GM12878 (cell line): ENCODE data around the gene OLFML2A. TPM values are rescaled to one million over a fixed set of nuclear protein-coding genes. Genes with fewer than 3 reads are reported as not detected.

Experiments
- ATAC-seq: fragments of 200-7000 bp; cut with Tn5 transposase; 3 replicates; pipeline ENCODE4 v1.9.1; 2020; ENCODE audit warnings: mild to moderate bottlenecking, moderate library complexity
- BruUV-seq: library from RNA; stranded (reverse); fragments of 400-500 nt; replicated peaks from 2 replicates; lab custom pipeline; 2021; lab: Mats Ljungman, UMichigan
- CTCF ChIA-PET: fragments of 300-600 bp; sonication (Branson Sonifier 250); formaldehyde crosslinking; extraction: SDS; loops from one replicate; lab custom pipeline; 2021; ENCODE audit warnings: inconsistent platforms; lab: Yijun Ruan, JAX
- POLR2A ChIA-PET: fragments of 350-600 bp; formaldehyde crosslinking; extraction: SDS; loops from one replicate; lab custom pipeline; 2021; ENCODE audit warnings: inconsistent platforms; lab: Charles Lee
- RAD21 ChIA-PET: fragments of 300-600 bp; sonication (Branson Sonifier 250); formaldehyde crosslinking; loops from one replicate; lab custom pipeline; 2023; ENCODE audit warnings: antibody characterized with exemption; ENCODE audit not compliant: unreplicated experiment; lab: Charles Lee
- SMC1A ChIA-PET: fragments of 300-600 bp; sonication (Branson Sonifier 250); formaldehyde crosslinking; loops from one replicate; lab custom pipeline; 2023; ENCODE audit not compliant: unreplicated experiment, uncharacterized antibody; lab: Charles Lee
- DNase-seq: peaks from one replicate; pipeline ENCODE4 v3.0.0-alpha.2; 2011; ENCODE audit warnings: low read depth, low spot score
- FAIRE-seq: peaks from 3 replicates; lab custom pipeline; 2011; peaks lifted over from hg19 to GRCh38; lab: Jason Lieb, UNC
- H2AFZ ChIP-seq: 2 replicates; pipeline ENCODE4 v1.6.0; 2011; ENCODE audit warnings: low read depth, low read length, control low read depth; ENCODE audit not compliant: control insufficient read depth
- H3K27ac ChIP-seq: 2 replicates; pipeline ENCODE4 v1.5.1; 2011; ENCODE audit warnings: control low read depth; ENCODE audit not compliant: control insufficient read depth, insufficient read depth
- H3K27me3 ChIP-seq, 2 experiments: replicated peaks in 1 of 2; 2 replicates each; pipeline versions ENCODE4 v1.6.0 to v1.6.1; 2011; ENCODE audit warnings: low read length in 1 of 2; ENCODE audit not compliant: control insufficient read depth in 2 of 2, insufficient read depth in 2 of 2
- H3K36me3 ChIP-seq, 2 experiments: 2 replicates each; pipeline ENCODE4 v1.5.1; 2011; ENCODE audit warnings: low read length in 1 of 2; ENCODE audit not compliant: control insufficient read depth in 2 of 2, insufficient read depth in 2 of 2
- H3K4me1 ChIP-seq: 2 replicates; pipeline ENCODE4 v1.6.1; 2011; ENCODE audit warnings: mild to moderate bottlenecking, low read length, moderate library complexity, mixed read lengths; ENCODE audit not compliant: control insufficient read depth, insufficient read depth
- H3K4me2 ChIP-seq: 2 replicates; pipeline ENCODE4 v1.6.0; 2011; ENCODE audit warnings: control low read depth; ENCODE audit not compliant: control insufficient read depth, insufficient read depth
- H3K4me3 ChIP-seq: fragments of 200-600 bp; sonication (generic); 2 replicates; pipeline ENCODE4 v1.5.1; 2016
- H3K79me2 ChIP-seq: 2 replicates; pipeline ENCODE4 v1.6.0; 2011; ENCODE audit warnings: low read length; ENCODE audit not compliant: control insufficient read depth, insufficient read depth
- H3K9ac ChIP-seq: 2 replicates; pipeline ENCODE4 v1.8.0; 2011; ENCODE audit warnings: low read length, control low read depth, mixed read lengths; ENCODE audit not compliant: control insufficient read depth, insufficient read depth
- H3K9me3 ChIP-seq: replicated peaks from 3 replicates; pipeline ENCODE4 v1.5.1; 2011; ENCODE audit warnings: mild to moderate bottlenecking, low read length; ENCODE audit not compliant: control insufficient read depth, insufficient read depth
- H4K20me1 ChIP-seq: 2 replicates; pipeline ENCODE4 v1.6.0; 2011; ENCODE audit not compliant: control insufficient read depth, insufficient read depth
- BRCA1 ChIP-seq: IDR thresholded peaks from 2 replicates; pipeline ENCODE4 v1.6.1; 2011; ENCODE audit warnings: low read depth, low read length, improper control_type of control experiment
- EED ChIP-seq: sonication (generic); IDR thresholded peaks from 2 replicates; pipeline ENCODE4 v1.6.1; 2016; ENCODE audit warnings: antibody characterized with exemption, low read depth
- ESRRA ChIP-seq: IDR thresholded peaks from 2 replicates; pipeline ENCODE4 v1.6.1; 2012; ENCODE audit warnings: mild to moderate bottlenecking, low read length, improper control_type of control experiment
- ETV6 ChIP-seq, 2 experiments: fragments of 450-650 bp in 1 of 2; IDR thresholded peaks in 1 of 2; conservative IDR thresholded peaks in 1 of 2; 2 replicates each; pipeline ENCODE4 v1.6.1; 2014; ENCODE audit warnings: antibody characterized with exemption in 1 of 2, borderline replicate concordance in 1 of 2, low read depth in 1 of 2, mild to moderate bottlenecking in 1 of 2, moderate library complexity in 1 of 2
- IKZF1 ChIP-seq: fragments of 450-650 bp; conservative IDR thresholded peaks from 2 replicates; pipeline ENCODE4 v1.6.1; 2017; ENCODE audit warnings: antibody characterized with exemption, mild to moderate bottlenecking
- MTA2 ChIP-seq: fragments of 450-650 bp; IDR thresholded peaks from 2 replicates; pipeline ENCODE4 v1.6.1; 2016; ENCODE audit warnings: low read depth, mild to moderate bottlenecking, moderate library complexity
- NFIC ChIP-seq: IDR thresholded peaks from 2 replicates; pipeline ENCODE4 v1.6.1; 2012; ENCODE audit warnings: low read depth, mild to moderate bottlenecking, inconsistent platforms, low read length, moderate library complexity
- SPI1 ChIP-seq: IDR thresholded peaks from 2 replicates; pipeline ENCODE4 v1.6.1; 2011; ENCODE audit warnings: low read depth, mild to moderate bottlenecking, low read length, moderate library complexity, borderline replicate concordance; ENCODE audit not compliant: insufficient read depth
- SUZ12 ChIP-seq: fragments of 200-600 bp; sonication (generic); IDR thresholded peaks from one replicate; pipeline ENCODE4 v1.6.1; 2018; ENCODE audit warnings: antibody characterized with exemption, mild to moderate bottlenecking; ENCODE audit not compliant: unreplicated experiment
- ZNF207 ChIP-seq: fragments of 450-650 bp; IDR thresholded peaks from 2 replicates; pipeline ENCODE4 v1.6.1; 2014; ENCODE audit warnings: antibody characterized with exemption, mild to moderate bottlenecking, borderline replicate concordance
- ZNF622 ChIP-seq: fragments of 450-650 bp; IDR thresholded peaks from 2 replicates; pipeline ENCODE4 v1.6.1; 2017; ENCODE audit warnings: mild to moderate bottlenecking, inconsistent platforms
- WGBS: methylation state at CpG from one replicate; pipeline ENCODE4 v1.1.6; 2016; ENCODE audit warnings: low lambda C conversion rate; ENCODE audit not compliant: insufficient replicate concordance, insufficient coverage; ENCODE audit errors: missing lambda C conversion rate; 5-methylcytosine and 5-hydroxymethylcytosine counted together
- in situ Hi-C: fragments of 300-500 bp; cut with MboI; formaldehyde crosslinking; loops from 9 replicates; pipeline ENCODE4 v1.14.3; 2018; ENCODE audit warnings: mixed read lengths
- intact Hi-C: fragments of 100-400 bp; cut with micrococcal nuclease; formaldehyde crosslinking; loops from one replicate; pipeline ENCODE4 v1.14.2; 2022; ENCODE audit not compliant: unreplicated experiment
- polyA plus RNA-seq, 11 experiments: library from polyadenylated mRNA; depleted of rRNA in 4 of 11; unstranded in 6 of 11; stranded (reverse) in 5 of 11; fragments of >200 nt; fragmentation: Nextera tagmentation in 4 of 11; fragmentation: Illumina TruSeq in 1 of 11; extraction: Ambion mirVana in 4 of 11; extraction: Trizol in 1 of 11; gene quantifications; 1 replicate in 1 of 11; 2 replicates in 10 of 11; pipeline versions ENCODE4 v1.2.1 to v1.2.3, GENCODE V29; 2011 to 2016; ENCODE audit warnings: inconsistent platforms in 2 of 11, missing spikeins in 2 of 11, low read depth in 1 of 11
- total RNA-seq, 4 experiments: library from RNA; depleted of rRNA in 3 of 4; stranded (reverse); fragments of >200 nt in 3 of 4; fragmentation: Illumina TruSeq in 1 of 4; extraction: Trizol in 1 of 4; gene quantifications; 2 replicates each; pipeline versions ENCODE4 v1.2.1 to v1.2.3, GENCODE V29; 2013 to 2021
- TF ChIP-seq, protein P1 (sequence below): fragments of 450-650 bp; IDR thresholded peaks from 2 replicates; pipeline ENCODE4 v1.6.1; 2016; ENCODE audit warnings: mild to moderate bottlenecking, moderate library complexity, borderline replicate concordance

OLFML2A gene
- total and polyA plus RNA-seq, 10 of the 15 experiments (the other 5 are each of a cell fraction or from before 2014, with no cell fraction given) = 0.02 to 0.13 (median 0.10) TPM; not detected in 4

DNA sequence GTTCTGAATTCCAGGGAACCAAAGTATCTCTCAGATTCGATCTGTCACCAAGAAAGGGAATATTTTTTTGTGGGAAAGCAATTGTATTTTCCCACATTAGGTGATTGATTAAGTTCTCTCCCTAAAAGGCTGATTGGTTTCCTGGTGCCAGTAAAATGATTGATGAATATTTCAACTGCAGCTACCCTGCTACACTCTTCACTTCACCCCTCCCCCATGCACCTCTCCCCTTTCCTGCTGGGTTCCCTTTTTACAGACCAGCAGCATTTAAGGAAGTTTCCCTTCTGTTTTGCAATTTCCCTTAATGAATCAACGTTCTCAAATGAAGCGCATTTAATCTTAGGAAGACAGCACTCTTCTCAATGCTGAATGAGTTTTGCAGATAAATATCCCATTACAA is 18.9 kb upstream of the OLFML2A start:
- H3K4me2 ChIP-seq = peak overlapping the region; percentile 76
- POLR2A ChIA-PET = interaction anchor here (1.4 to 1.6 kb wide), 2 partner anchors 11 kb away, joined by 6 to 7 read pairs; no protein-coding TSS in a partner anchor
- WGBS = 1% methylated on average over 3 of the region's 3 CpGs
- peaks cover 14% of the 10 kb centered on the region for H3K4me1 ChIP-seq
- CTCF ChIA-PET = interaction anchor here (1.2 to 13.9 kb wide), 7 partner anchors 9 to 162 kb away, joined by 4 to 201 read pairs (median 5); no protein-coding TSS in a partner anchor
- intact Hi-C loops = no loop called here
- H3K36me3 ChIP-seq = no peaks in the 10 kb centered on the region
- RAD21 ChIA-PET = interaction anchor here (1.0 to 2.9 kb wide), 3 partner anchors 15 to 140 kb away, joined by 3 to 14 read pairs (median 5); no protein-coding TSS in a partner anchor
- 0 out of 2 replicates have a peak overlapping the region, but pooled peaks have one; percentile 16 for H3K4me3 ChIP-seq
- H2AFZ ChIP-seq = no peak overlapping the region
- in situ Hi-C loops = no loop called here
- no peak for TF ChIP-seq BRCA1
- TF ChIP-seq ZNF622 = no peak
- peak; percentile 40; the same call in 1 of the 2 replicates for TF ChIP-seq NFIC
- peak; percentile 60; the same call in 1 of the 2 replicates for TF ChIP-seq EED
- TF ChIP-seq SPI1 = peak; percentile 38; the same call in 1 of the 2 replicates
- TF ChIP-seq IKZF1 = 0 out of 2 replicates have a peak, but pooled peaks have one; percentile 25
- no peak for FAIRE-seq
- H3K9ac ChIP-seq = no peak overlapping the region
- no peaks in the 10 kb centered on the region for H4K20me1 ChIP-seq
- BruUV-seq = no TSS peak
- 0 out of 3 replicates have a peak, but pooled peaks have one; percentile 17 for ATAC-seq
- H3K9me3 ChIP-seq = no peaks in the 10 kb centered on the region
- H3K27me3 ChIP-seq = no peaks in the 10 kb centered on the region
- SMC1A ChIA-PET = interaction anchor here (0.6 to 2.7 kb wide), 7 partner anchors 12 to 206 kb away, joined by 3 to 15 read pairs (median 3); partner anchors contain the start of gene NR6A1
- peaks cover 26% of the 10 kb centered on the region for H3K79me2 ChIP-seq
- H3K27ac ChIP-seq = no peak overlapping the region; the same call in 1 of the 2 replicates
- DNase-seq = no peak

DNA sequence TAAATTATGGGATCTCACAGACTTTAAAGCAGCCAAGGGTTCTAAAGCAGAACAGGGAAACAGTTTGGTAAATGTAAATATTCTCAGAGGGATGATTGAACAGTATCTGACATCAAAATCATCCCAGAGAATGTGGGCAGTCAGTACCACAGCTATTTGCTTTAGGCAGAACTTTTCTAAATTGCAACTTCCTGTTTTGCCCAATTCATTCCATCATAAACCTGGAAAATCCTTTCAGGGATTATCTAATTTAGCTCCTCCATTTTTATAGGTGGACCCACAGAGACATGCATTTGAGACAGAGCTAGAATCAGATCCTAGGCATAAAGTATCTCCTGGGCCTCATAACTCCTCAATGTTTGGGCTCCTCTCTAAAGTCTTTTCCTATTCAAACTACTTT is 18.2 kb upstream of the OLFML2A start:
- Histone ChIP-seq H3K9me3 (no peaks in the 10 kb centered on the region), H3K9ac (no peak overlapping the region; the same call in 1 of the 2 replicates), H3K27me3 (no peaks in the 10 kb centered on the region), H3K27ac (no peak overlapping the region; the same call in 1 of the 2 replicates), H3K4me2 (peak overlapping the region; percentile 76; the same call in 1 of the 2 replicates), H4K20me1 (no peaks in the 10 kb centered on the region), H3K4me1 (peaks cover 14% of the 10 kb centered on the region), H3K36me3 (no peaks in the 10 kb centered on the region), H3K79me2 (peaks cover 26% of the 10 kb centered on the region), H2AFZ (no peak overlapping the region), H3K4me3 (0 out of 2 replicates have a peak overlapping the region, but pooled peaks have one; percentile 16)
- BruUV-seq = no TSS peak
- FAIRE-seq (no peak), ATAC-seq (no peak), DNase-seq (no peak)
- ChIA-PET POLR2A (interaction anchor here (0.5 to 1.6 kb wide), 4 partner anchors 10 to 136 kb away, joined by 3 to 6 read pairs (median 3); no protein-coding TSS in a partner anchor), SMC1A (interaction anchor here (0.7 to 2.7 kb wide), 6 partner anchors 10 to 142 kb away, joined by 3 to 15 read pairs (median 4); partner anchors contain the start of gene NR6A1), RAD21 (interaction anchor here (1.3 to 2.9 kb wide), 3 partner anchors 14 to 141 kb away, joined by 5 to 14 read pairs (median 5); no protein-coding TSS in a partner anchor), CTCF (interaction anchor here (0.7 to 13.9 kb wide), 8 partner anchors 8 to 382 kb away, joined by 3 to 201 read pairs (median 4); no protein-coding TSS in a partner anchor)
- intact Hi-C loops = no loop called here
- in situ Hi-C loops = no loop called here
- TF ChIP-seq ZNF207 = no peak
- TF ChIP-seq MTA2 = no peak
- no peak for TF ChIP-seq ETV6 (conservative IDR thresholded peaks at IDR 0.05 in 1 of 2, IDR thresholded peaks at IDR 0.05 in 1 of 2; ENCODE audit: borderline replicate concordance in 1 of 2, low read depth in 1 of 2)
- no peak for TF ChIP-seq SUZ12
- no peak for TF ChIP-seq ESRRA
- TF ChIP-seq, protein P1, sequence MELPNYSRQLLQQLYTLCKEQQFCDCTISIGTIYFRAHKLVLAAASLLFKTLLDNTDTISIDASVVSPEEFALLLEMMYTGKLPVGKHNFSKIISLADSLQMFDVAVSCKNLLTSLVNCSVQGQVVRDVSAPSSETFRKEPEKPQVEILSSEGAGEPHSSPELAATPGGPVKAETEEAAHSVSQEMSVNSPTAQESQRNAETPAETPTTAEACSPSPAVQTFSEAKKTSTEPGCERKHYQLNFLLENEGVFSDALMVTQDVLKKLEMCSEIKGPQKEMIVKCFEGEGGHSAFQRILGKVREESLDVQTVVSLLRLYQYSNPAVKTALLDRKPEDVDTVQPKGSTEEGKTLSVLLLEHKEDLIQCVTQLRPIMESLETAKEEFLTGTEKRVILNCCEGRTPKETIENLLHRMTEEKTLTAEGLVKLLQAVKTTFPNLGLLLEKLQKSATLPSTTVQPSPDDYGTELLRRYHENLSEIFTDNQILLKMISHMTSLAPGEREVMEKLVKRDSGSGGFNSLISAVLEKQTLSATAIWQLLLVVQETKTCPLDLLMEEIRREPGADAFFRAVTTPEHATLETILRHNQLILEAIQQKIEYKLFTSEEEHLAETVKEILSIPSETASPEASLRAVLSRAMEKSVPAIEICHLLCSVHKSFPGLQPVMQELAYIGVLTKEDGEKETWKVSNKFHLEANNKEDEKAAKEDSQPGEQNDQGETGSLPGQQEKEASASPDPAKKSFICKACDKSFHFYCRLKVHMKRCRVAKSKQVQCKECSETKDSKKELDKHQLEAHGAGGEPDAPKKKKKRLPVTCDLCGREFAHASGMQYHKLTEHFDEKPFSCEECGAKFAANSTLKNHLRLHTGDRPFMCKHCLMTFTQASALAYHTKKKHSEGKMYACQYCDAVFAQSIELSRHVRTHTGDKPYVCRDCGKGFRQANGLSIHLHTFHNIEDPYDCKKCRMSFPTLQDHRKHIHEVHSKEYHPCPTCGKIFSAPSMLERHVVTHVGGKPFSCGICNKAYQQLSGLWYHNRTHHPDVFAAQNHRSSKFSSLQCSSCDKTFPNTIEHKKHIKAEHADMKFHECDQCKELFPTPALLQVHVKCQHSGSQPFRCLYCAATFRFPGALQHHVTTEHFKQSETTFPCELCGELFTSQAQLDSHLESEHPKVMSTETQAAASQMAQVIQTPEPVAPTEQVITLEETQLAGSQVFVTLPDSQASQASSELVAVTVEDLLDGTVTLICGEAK = no peak
